Nephron (organoid): Measurements from ENCODE around the gene ERO1B.
"Not testable (repeated sequence)": the region's sequence is repeated elsewhere in the genome, so short reads cannot be mapped to it uniquely, and the experiment has no call there.

ENCODE experiments used
- H3K27ac Mint-ChIP-seq, 3 experiments: 2 replicates each; pipeline ENCODE4 v1.8.0; 2020; ENCODE audit warnings: mixed read lengths in 3 of 3, mild to moderate bottlenecking in 2 of 3, moderate library complexity in 1 of 3
- H3K27me3 Mint-ChIP-seq: 2 replicates; pipeline ENCODE4 v1.8.0; 2021; ENCODE audit warnings: low read depth, mild to moderate bottlenecking, moderate library complexity, mixed read lengths
- H3K36me3 Mint-ChIP-seq: 2 replicates; pipeline ENCODE4 v1.8.0; 2020; ENCODE audit warnings: low read depth, mixed read lengths
- H3K4me1 Mint-ChIP-seq: 2 replicates; pipeline ENCODE4 v1.8.0; 2020; ENCODE audit warnings: mixed read lengths
- H3K4me3 Mint-ChIP-seq, 3 experiments: 2 replicates each; pipeline ENCODE4 v1.8.0; 2020; ENCODE audit warnings: mild to moderate bottlenecking in 3 of 3, mixed read lengths in 3 of 3, moderate library complexity in 2 of 3
- H3K9me3 Mint-ChIP-seq: 2 replicates; pipeline ENCODE4 v1.8.0; 2020; ENCODE audit warnings: mixed read lengths
- TF ChIP-seq, protein P1 (sequence below), 3 experiments: fragments of 200-600 bp; sonication (generic); IDR thresholded peaks; one replicate each; pipeline ENCODE4 v1.5.0; 2021; ENCODE audit warnings: antibody characterized with exemption in 3 of 3; ENCODE audit not compliant: unreplicated experiment in 3 of 3

The ERO1B gene

DNA sequence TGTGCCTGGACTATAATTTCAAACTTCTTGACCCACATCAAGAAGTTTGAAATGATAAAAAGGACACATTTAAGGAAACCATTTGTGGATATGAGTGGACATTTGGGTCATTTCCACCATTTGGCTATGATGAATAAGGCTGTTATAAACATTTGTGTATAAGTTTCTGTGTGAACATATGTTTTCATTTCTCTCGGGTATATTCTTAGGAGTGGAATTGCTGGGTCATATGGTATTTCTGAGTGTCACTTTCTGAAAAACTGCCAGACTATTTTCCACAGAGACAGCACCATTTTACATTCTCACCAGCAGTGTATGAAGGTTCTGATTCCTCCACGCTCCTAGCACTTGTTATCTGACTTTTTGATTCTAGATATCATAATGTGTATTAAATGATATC is 88.6 kb downstream of the ERO1B start:
- peaks cover 54% of the 10 kb centered on the region for H3K9me3 Mint-ChIP-seq
- TF ChIP-seq, protein P1, sequence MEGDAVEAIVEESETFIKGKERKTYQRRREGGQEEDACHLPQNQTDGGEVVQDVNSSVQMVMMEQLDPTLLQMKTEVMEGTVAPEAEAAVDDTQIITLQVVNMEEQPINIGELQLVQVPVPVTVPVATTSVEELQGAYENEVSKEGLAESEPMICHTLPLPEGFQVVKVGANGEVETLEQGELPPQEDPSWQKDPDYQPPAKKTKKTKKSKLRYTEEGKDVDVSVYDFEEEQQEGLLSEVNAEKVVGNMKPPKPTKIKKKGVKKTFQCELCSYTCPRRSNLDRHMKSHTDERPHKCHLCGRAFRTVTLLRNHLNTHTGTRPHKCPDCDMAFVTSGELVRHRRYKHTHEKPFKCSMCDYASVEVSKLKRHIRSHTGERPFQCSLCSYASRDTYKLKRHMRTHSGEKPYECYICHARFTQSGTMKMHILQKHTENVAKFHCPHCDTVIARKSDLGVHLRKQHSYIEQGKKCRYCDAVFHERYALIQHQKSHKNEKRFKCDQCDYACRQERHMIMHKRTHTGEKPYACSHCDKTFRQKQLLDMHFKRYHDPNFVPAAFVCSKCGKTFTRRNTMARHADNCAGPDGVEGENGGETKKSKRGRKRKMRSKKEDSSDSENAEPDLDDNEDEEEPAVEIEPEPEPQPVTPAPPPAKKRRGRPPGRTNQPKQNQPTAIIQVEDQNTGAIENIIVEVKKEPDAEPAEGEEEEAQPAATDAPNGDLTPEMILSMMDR (IDR thresholded peaks at IDR 0.05; ENCODE audit: unreplicated experiment in 3 of 3), result no peak
- H3K27ac Mint-ChIP-seq, result no peak overlapping the region
- peaks cover 88% of the 10 kb centered on the region for H3K36me3 Mint-ChIP-seq
- H3K4me1 Mint-ChIP-seq, result no peaks in the 10 kb centered on the region
- no peak overlapping the region for H3K4me3 Mint-ChIP-seq
- H3K27me3 Mint-ChIP-seq, result peaks cover 3% of the 10 kb centered on the region

DNA sequence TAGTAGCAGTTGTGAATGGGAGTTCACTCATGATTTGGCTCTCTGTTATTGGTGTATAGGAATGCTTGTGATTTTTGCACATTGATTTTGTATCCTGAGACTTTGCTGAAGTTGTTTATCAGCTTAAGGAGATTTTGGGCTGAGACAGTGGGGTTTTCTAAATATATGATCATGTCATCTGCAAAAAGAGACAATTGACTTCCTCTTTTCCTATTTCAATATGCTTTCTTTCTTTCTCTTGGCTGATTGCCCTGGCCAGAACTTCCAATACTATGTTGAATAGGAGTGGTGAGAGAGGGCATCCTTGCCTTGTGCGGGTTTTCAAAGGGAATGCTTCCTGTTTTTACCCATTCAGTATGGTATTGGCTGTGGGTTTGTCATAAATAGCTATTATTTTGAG is 93.7 kb downstream of the ERO1B start:
- H3K27ac Mint-ChIP-seq, H3K27me3 Mint-ChIP-seq, H3K4me3 Mint-ChIP-seq, H3K4me1 Mint-ChIP-seq: not testable (repeated sequence)
- Mint-ChIP-seq H3K9me3 (peaks cover 30% of the 10 kb centered on the region), H3K36me3 (peaks cover 78% of the 10 kb centered on the region)

DNA sequence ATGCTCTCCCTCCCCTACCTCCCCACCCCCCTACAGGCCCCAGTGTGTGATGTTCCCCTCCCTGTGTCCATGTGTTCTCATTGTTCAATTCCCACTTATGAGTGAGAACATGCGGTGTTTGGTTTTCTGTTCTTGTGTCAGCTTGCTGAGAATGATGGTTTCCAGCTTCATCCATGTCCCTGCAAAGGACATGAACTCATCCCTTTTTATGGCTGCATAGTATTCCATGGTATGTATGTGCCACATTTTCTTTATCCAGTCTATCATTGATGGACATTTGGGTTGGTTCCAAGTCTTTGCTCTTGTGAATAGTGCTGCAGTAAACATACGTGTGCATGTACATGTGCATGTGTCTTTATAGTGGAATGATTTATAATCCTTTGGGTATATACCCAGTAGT is 95.3 kb downstream of the ERO1B start:
- peaks cover 76% of the 10 kb centered on the region for H3K36me3 Mint-ChIP-seq

DNA sequence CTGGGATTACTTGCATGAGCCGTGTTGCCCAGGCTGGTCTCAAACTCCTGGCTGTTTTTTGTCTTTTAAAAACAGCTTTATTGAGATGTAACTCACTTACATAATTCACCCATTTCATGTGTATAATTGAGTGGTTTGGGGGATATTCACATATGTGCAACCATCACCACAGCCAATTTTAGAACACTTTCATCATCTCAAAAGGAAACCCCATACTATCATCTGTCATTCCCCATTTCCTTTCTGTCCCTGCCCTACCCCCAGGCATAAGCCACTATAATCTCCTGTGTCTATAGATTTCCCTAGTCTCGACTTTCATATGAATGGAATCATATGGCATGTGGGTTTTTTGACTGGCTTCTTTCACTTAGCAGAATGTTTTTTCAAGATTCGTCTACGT is 96.1 kb downstream of the ERO1B start:
- Mint-ChIP-seq H3K9me3 (peaks cover 27% of the 10 kb centered on the region), H3K27me3 (no peaks in the 10 kb centered on the region), H3K27ac (no peak overlapping the region), H3K4me1 (no peaks in the 10 kb centered on the region), H3K36me3 (peaks cover 71% of the 10 kb centered on the region), H3K4me3 (no peak overlapping the region)
- TF ChIP-seq, protein P1 (IDR thresholded peaks at IDR 0.05; ENCODE audit: unreplicated experiment in 3 of 3), result no peak

More for the DNA sequence above, 95.3 kb downstream of the ERO1B start:
- peaks cover 30% of the 10 kb centered on the region for H3K9me3 Mint-ChIP-seq
- not testable (repeated sequence) for H3K27ac Mint-ChIP-seq, H3K4me1 Mint-ChIP-seq, H3K27me3 Mint-ChIP-seq, H3K4me3 Mint-ChIP-seq

DNA sequence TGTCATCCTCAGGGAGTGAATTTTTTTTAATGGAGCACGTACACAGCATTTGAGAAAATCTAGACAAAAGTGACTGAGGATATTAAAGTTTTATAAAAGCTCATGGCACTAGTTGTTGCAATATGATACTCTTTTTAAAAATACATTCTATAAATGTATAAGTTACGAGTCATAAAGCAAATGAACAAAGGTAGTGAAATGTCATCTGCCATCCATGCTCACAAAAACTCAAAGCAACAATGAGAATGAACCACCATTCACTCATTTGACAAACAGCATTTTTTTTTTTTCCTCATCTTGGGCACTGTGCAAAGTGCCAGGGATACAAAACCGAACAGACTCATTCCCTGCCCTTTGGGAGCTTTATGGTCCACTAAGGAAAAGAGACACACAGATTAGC is 100.7 kb downstream of the ERO1B start:
- no peak overlapping the region for H3K4me3 Mint-ChIP-seq
- TF ChIP-seq, protein P1 (IDR thresholded peaks at IDR 0.05; ENCODE audit: unreplicated experiment in 3 of 3), result no peak
- H3K9me3 Mint-ChIP-seq, result no peaks in the 10 kb centered on the region
- peaks cover 7% of the 10 kb centered on the region for H3K4me1 Mint-ChIP-seq
- H3K27me3 Mint-ChIP-seq, result no peaks in the 10 kb centered on the region
- H3K27ac Mint-ChIP-seq, result no peak overlapping the region
- H3K36me3 Mint-ChIP-seq, result peaks cover 36% of the 10 kb centered on the region

DNA sequence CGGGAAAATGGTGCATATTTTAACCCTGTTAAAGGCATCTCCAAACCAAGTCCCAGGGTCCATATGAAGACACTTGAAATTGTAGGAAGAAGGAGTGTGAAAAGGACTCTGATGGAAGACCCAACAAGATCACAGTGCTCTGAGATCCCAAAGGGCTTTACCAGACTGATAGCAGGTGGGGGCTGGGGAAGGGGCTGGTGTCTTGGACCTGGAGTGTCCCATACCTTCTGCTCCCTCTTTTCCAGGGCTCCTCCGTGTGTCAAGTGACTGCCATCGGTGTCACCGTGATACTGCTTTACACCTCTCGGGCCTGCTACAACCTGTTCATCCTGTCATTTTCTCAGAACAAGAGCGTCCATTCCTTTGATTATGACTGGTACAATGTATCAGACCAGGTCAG is 102.1 kb downstream of the ERO1B start:
- TF ChIP-seq, protein P1 (IDR thresholded peaks at IDR 0.05; ENCODE audit: unreplicated experiment in 3 of 3), result no peak
- no peak overlapping the region for H3K27ac Mint-ChIP-seq
- no peak overlapping the region for H3K4me3 Mint-ChIP-seq
- peaks cover 12% of the 10 kb centered on the region for H3K4me1 Mint-ChIP-seq
- H3K27me3 Mint-ChIP-seq, result peaks cover 1% of the 10 kb centered on the region
- H3K9me3 Mint-ChIP-seq, result no peaks in the 10 kb centered on the region
- H3K36me3 Mint-ChIP-seq, result peaks cover 30% of the 10 kb centered on the region

DNA sequence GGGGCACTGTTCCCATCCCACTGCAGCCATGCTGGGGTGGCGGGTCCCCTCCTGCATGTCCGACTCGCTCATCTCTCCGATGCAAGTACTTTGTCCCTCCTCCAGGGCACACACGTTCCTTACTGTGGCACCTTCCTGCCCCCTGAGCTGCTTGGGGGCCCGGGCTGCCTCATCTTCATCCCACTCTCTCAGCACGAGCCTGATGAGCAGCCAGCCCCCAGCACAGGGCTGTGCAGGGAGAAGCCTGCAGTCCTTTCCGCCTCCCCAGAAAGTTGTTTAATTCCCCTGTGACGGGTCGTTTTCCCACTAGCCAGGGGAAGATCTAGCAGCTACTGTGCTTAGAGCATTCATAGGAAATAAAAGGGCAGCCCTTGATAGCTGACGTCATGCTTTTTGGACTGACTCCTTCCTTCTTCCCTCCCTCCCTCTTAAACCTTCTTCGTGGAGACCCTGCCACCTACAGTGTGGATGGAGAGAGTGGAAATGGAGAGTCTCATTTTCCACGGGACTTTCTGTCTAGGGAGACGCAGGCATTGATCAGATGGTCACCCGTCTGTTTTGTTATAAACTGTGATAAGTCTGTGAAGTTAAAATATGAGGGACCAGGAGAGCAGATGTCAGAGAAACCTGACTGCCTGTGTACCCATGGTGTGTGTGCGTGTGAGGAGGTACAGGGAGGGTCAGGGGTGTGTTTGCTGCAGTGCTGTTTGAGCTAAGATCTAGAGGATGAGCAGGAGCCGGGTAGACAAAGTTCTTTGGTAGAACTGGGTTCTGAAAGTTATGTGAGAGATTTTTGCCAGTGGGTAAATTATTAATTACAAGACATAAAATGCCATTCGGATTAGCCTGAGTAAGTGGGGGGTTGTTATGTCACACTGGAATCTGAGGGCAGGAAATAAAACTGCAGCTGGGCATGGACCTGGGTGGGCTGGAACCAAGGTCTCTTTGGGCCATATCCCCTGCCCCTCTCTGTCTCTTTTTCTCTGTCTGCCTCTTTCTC is 105.1 kb downstream of the ERO1B start:
- Mint-ChIP-seq H3K4me3 (no peak overlapping the region), H3K9me3 (no peaks in the 10 kb centered on the region), H3K36me3 (peaks cover 18% of the 10 kb centered on the region), H3K27ac (peak overlapping the region; percentile 40 to 93 (median 74)), H3K27me3 (peaks cover 4% of the 10 kb centered on the region), H3K4me1 (peaks cover 17% of the 10 kb centered on the region)
- TF ChIP-seq, protein P1 (IDR thresholded peaks at IDR 0.05; ENCODE audit: unreplicated experiment in 3 of 3), result no peak
